K562 (cell line): ENCODE measurements around the gene LACTBL1. TPM values are rescaled to one million over a fixed set of nuclear protein-coding genes. Genes with fewer than 3 reads are reported as not detected.
A peak's percentile ranks its signal among the peaks of the same experiment; 100 is the strongest.

Source experiments
- ARID1B ChIP-seq: fragments of 450-650 bp; IDR thresholded peaks from 2 replicates; pipeline ENCODE4 v1.6.1; 2016; ENCODE audit warnings: antibody characterized with exemption, mild to moderate bottlenecking, inconsistent platforms
- CBFB ChIP-seq: sonication (generic); formaldehyde crosslinking; IDR thresholded peaks from 2 replicates; pipeline ENCODE4 v1.4.0; 2020; ENCODE audit warnings: mild to moderate bottlenecking, missing genetic modification reagents
- ELK3 ChIP-seq: fragments of 450-650 bp; formaldehyde crosslinking; IDR thresholded peaks from 2 replicates; pipeline ENCODE4 v1.4.0; 2020; ENCODE audit warnings: mild to moderate bottlenecking
- NCOA2 ChIP-seq, 2 experiments: fragments of 450-650 bp; IDR thresholded peaks; 2 replicates each; pipeline ENCODE4 v1.6.1; 2018; ENCODE audit warnings: mild to moderate bottlenecking in 2 of 2, moderate library complexity in 1 of 2; ENCODE audit not compliant: partially characterized antibody in 2 of 2
- TEAD2 ChIP-seq: fragments of 450-650 bp; IDR thresholded peaks from 2 replicates; pipeline ENCODE4 v1.6.1; 2016; ENCODE audit warnings: missing genetic modification characterization, control low read depth, missing compliant biosample characterization
- UBTF ChIP-seq, 2 experiments: IDR thresholded peaks; 2 replicates each; pipeline ENCODE4 v1.6.1; 2012; ENCODE audit warnings: improper control_type of control experiment in 2 of 2, low read depth in 2 of 2, low read length in 2 of 2, borderline replicate concordance in 1 of 2
- ZNF592 ChIP-seq: fragments of 450-650 bp; IDR thresholded peaks from 2 replicates; pipeline ENCODE4 v1.6.1; 2017; ENCODE audit warnings: antibody characterized with exemption, mild to moderate bottlenecking
- polyA plus RNA-seq, 8 experiments: library from polyadenylated mRNA; depleted of rRNA in 4 of 8; stranded (reverse) in 5 of 8; unstranded in 3 of 8; fragments of >200 nt; fragmentation: Nextera tagmentation in 2 of 8; fragmentation: Illumina TruSeq in 1 of 8; extraction: Ambion mirVana in 2 of 8; extraction: Trizol in 1 of 8; gene quantifications; 2 replicates each; pipeline versions ENCODE4 v1.2.1 to v1.2.3, GENCODE V29; 2011 to 2014; ENCODE audit warnings: inconsistent platforms in 1 of 8, missing spikeins in 1 of 8
- total RNA-seq, 7 experiments: library from RNA; depleted of rRNA in 6 of 7; stranded (reverse); fragments of >200 nt in 6 of 7; fragmentation: Illumina TruSeq in 2 of 7; extraction: Trizol in 2 of 7; gene quantifications; 2 replicates each; pipeline versions ENCODE4 v1.2.1 to v1.2.3, GENCODE V29; 2011 to 2021; ENCODE audit warnings: low replicate concordance in 1 of 7

LACTBL1 gene
- total and polyA plus RNA-seq, 9 of the 15 experiments (the other 6 are each of a cell fraction or from before 2014, with no cell fraction given): not detected

- TF ChIP-seq ZNF592 (no peak), CBFB (CRISPR knock-in tag) (no peak), ARID1B (peak; percentile 26; the same call in 1 of the 2 replicates), NCOA2 (IDR thresholded peaks at IDR 0.05; ENCODE audit: partially characterized antibody in 2 of 2) (no peak), TEAD2 (no peak), UBTF (IDR thresholded peaks at IDR 0.05; ENCODE audit: borderline replicate concordance in 1 of 2, low read depth in 2 of 2, low read length in 2 of 2) (no peak), ELK3 (CRISPR knock-in tag) (no peak)
Observed at GRCh38 chr1:22976461-22977243, 4.0 kb upstream of the LACTBL1 start (continued).
